SK-N-SH (cell line): ENCODE results near the gene IL16. TPM values are rescaled to one million over a fixed set of nuclear protein-coding genes. Genes with fewer than 3 reads are reported as not detected.

ENCODE experiments used
- CTCF ChIA-PET: fragments of 300-600, 350-600 bp; formaldehyde crosslinking; extraction: SDS; loops from one replicate; lab custom pipeline; 2021; lab: Yijun Ruan, JAX
- POLR2A ChIA-PET: fragments of 350-600 bp; sonication (Branson Sonifier 250); formaldehyde crosslinking; extraction: SDS; loops from one replicate; lab custom pipeline; 2020; ENCODE audit warnings: antibody characterized with exemption, inconsistent platforms; lab: Yijun Ruan, JAX
- DNase-seq: peaks from one replicate; pipeline ENCODE4 v3.0.0; 2012
- H2AFZ ChIP-seq: fragments of 200-600 bp; sonication (generic); 2 replicates; pipeline ENCODE4 v1.8.1; 2016; ENCODE audit warnings: antibody characterized with exemption, mild to moderate bottlenecking, low read depth
- H3F3A ChIP-seq: fragments of 200-600 bp; sonication (generic); replicated peaks from 2 replicates; pipeline ENCODE3; 2016; ENCODE audit warnings: antibody characterized with exemption, mild to moderate bottlenecking; ENCODE audit not compliant: insufficient read depth
- H3K27ac ChIP-seq, 2 experiments: fragments of 200-500 bp in 1 of 2; fragments of 200-600 bp in 1 of 2; sonication (Bioruptor generic) in 1 of 2; sonication (generic), shearing (Covaris generic) in 1 of 2; 2 replicates each; pipeline versions ENCODE4 v1.5.1 to v1.6.1; 2014 to 2016; ENCODE audit warnings: low read depth in 2 of 2, inconsistent platforms in 1 of 2, low read length in 1 of 2, mild to moderate bottlenecking in 1 of 2, mixed read lengths in 1 of 2
- H3K27me3 ChIP-seq: fragments of 200-600 bp; sonication (generic), shearing (Covaris generic); 2 replicates; pipeline ENCODE4 v1.6.1; 2016; ENCODE audit warnings: mixed run types; ENCODE audit not compliant: insufficient read depth
- H3K36me3 ChIP-seq, 2 experiments: fragments of 200-500 bp in 1 of 2; fragments of 200-600 bp in 1 of 2; sonication (Bioruptor generic) in 1 of 2; sonication (generic) in 1 of 2; replicated peaks in 1 of 2; 2 replicates each; pipeline versions ENCODE3 to v1.5.1; 2014 to 2016; ENCODE audit warnings: low read length in 1 of 2, mild to moderate bottlenecking in 1 of 2; ENCODE audit not compliant: insufficient read depth in 2 of 2, control insufficient read depth in 1 of 2
- H3K4me1 ChIP-seq, 2 experiments: fragments of 200-500 bp in 1 of 2; fragments of 200-600 bp in 1 of 2; sonication (Bioruptor generic) in 1 of 2; sonication (generic), shearing (Covaris generic) in 1 of 2; 2 replicates each; pipeline versions ENCODE4 v1.5.1 to v1.6.1; 2014 to 2016; ENCODE audit warnings: low read depth in 1 of 2, low read length in 1 of 2, mixed run types in 1 of 2; ENCODE audit not compliant: insufficient read depth in 2 of 2, control insufficient read depth in 1 of 2
- H3K4me2 ChIP-seq: fragments of 200-600 bp; sonication (generic), shearing (Covaris generic); 2 replicates; pipeline ENCODE4 v1.6.1; 2017; ENCODE audit warnings: mixed run types
- H3K4me3 ChIP-seq, 2 experiments: fragments of 200-500 bp in 1 of 2; fragments of 200-600 bp in 1 of 2; sonication (Bioruptor generic) in 1 of 2; sonication (generic), shearing (Covaris generic) in 1 of 2; 2 replicates each; pipeline versions ENCODE4 v1.5.1 to v1.8.1; 2014 to 2016; ENCODE audit warnings: low read depth in 2 of 2, inconsistent platforms in 1 of 2, low read length in 1 of 2, mild to moderate bottlenecking in 1 of 2, mixed read lengths in 1 of 2, moderate library complexity in 1 of 2
- H3K79me2 ChIP-seq: fragments of 200-600 bp; sonication (generic); 2 replicates; pipeline ENCODE4 v1.8.1; 2017; ENCODE audit warnings: mild to moderate bottlenecking; ENCODE audit not compliant: insufficient read depth
- H3K9ac ChIP-seq: fragments of 200-600 bp; sonication (generic); 2 replicates; pipeline ENCODE4 v1.6.1; 2017; ENCODE audit warnings: mixed run types
- H3K9me2 ChIP-seq: fragments of 200-600 bp; sonication (generic); 2 replicates; pipeline ENCODE4 v1.6.1; 2017; ENCODE audit warnings: mixed run types
- H3K9me3 ChIP-seq: fragments of 200-600 bp; sonication (generic); 2 replicates; pipeline ENCODE4 v1.6.1; 2017; ENCODE audit warnings: mixed run types, mild to moderate bottlenecking, moderate library complexity
- H4K20me1 ChIP-seq: fragments of 200-600 bp; sonication (generic); 2 replicates; pipeline ENCODE4 v1.6.1; 2017; ENCODE audit warnings: mild to moderate bottlenecking, mixed run types; ENCODE audit not compliant: insufficient read depth
- ELF1 ChIP-seq: IDR thresholded peaks from 2 replicates; pipeline ENCODE4 v1.4.0; 2012
- EZH2phosphoT487 ChIP-seq: fragments of 200-600 bp; sonication (generic); IDR thresholded peaks from 2 replicates; pipeline ENCODE4 v1.6.1; 2017; ENCODE audit warnings: low read depth, mixed run types, mild to moderate bottlenecking, antibody characterized with exemption, moderate library complexity, borderline replicate concordance
- FOXJ3 ChIP-seq: sonication (generic); formaldehyde crosslinking; IDR thresholded peaks from 2 replicates; pipeline ENCODE4 v1.5.1; 2020; ENCODE audit warnings: mild to moderate bottlenecking, missing genetic modification reagents
- IRF3 ChIP-seq: fragments of 150-350 bp; IDR thresholded peaks from 2 replicates; pipeline ENCODE4 v1.6.1; 2016; ENCODE audit warnings: mild to moderate bottlenecking, low read depth, low read length
- MEF2A ChIP-seq: IDR thresholded peaks from 2 replicates; pipeline ENCODE4 v1.4.0; 2012; ENCODE audit warnings: low read depth, borderline replicate concordance
- MXI1 ChIP-seq: IDR thresholded peaks from 2 replicates; pipeline ENCODE4 v1.6.1; 2012; ENCODE audit warnings: mild to moderate bottlenecking, low read depth, low read length, improper control_type of control experiment
- RAD21 ChIP-seq: IDR thresholded peaks from 2 replicates; pipeline ENCODE4 v1.6.1; 2012; ENCODE audit warnings: mild to moderate bottlenecking, low read length
- RCOR1 ChIP-seq: fragments of 150-350 bp; IDR thresholded peaks from 2 replicates; pipeline ENCODE4 v1.6.1; 2017; ENCODE audit warnings: antibody characterized with exemption, low read length
- REST ChIP-seq: IDR thresholded peaks from 2 replicates; pipeline ENCODE4 v1.6.1; 2012; ENCODE audit warnings: mild to moderate bottlenecking, low read depth, low read length, moderate library complexity
- RFX5 ChIP-seq: IDR thresholded peaks from 2 replicates; pipeline ENCODE4 v1.6.1; 2012; ENCODE audit warnings: mild to moderate bottlenecking, improper control_type of control experiment, low read length
- TAF1 ChIP-seq: IDR thresholded peaks from 2 replicates; pipeline ENCODE4 v1.6.1; 2012; ENCODE audit warnings: low read depth, mild to moderate bottlenecking, low read length, moderate library complexity, borderline replicate concordance
- TCF12 ChIP-seq: IDR thresholded peaks from 2 replicates; pipeline ENCODE4 v1.4.0; 2012
- USF1 ChIP-seq: IDR thresholded peaks from 2 replicates; pipeline ENCODE4 v1.4.0; 2012; ENCODE audit warnings: low read depth, borderline replicate concordance
- YY1 ChIP-seq: IDR thresholded peaks from 2 replicates; pipeline ENCODE4 v1.4.0; 2012; ENCODE audit warnings: low read depth, mild to moderate bottlenecking
- ZBTB33 ChIP-seq: IDR thresholded peaks from 2 replicates; pipeline ENCODE4 v1.4.0; 2012; ENCODE audit warnings: low read depth, borderline replicate concordance
- WGBS: methylation state at CpG from one replicate; pipeline ENCODE4 v1.1.6; 2017; ENCODE audit warnings: low lambda C conversion rate; 5-methylcytosine and 5-hydroxymethylcytosine counted together
- polyA plus RNA-seq, 3 experiments: library from polyadenylated mRNA; depleted of rRNA; stranded (reverse); fragments of >200 nt; gene quantifications; 2 replicates each; pipeline ENCODE4 v1.2.3, GENCODE V29; 2012
- TF ChIP-seq, protein P1 (sequence below): IDR thresholded peaks from 2 replicates; pipeline ENCODE4 v1.4.0; 2012; ENCODE audit warnings: low read depth
- TF ChIP-seq, protein P2 (sequence below): IDR thresholded peaks from 2 replicates; pipeline ENCODE4; 2012

The IL16 gene
- polyA plus RNA-seq, 1 of the 3 experiments (the other 2 are of a cell fraction) = not detected

- Histone ChIP-seq H3K4me3 (no peak overlapping the region), H3K27ac (no peak overlapping the region), H3K36me3 (no peaks in the 10 kb centered on the region), H3K9me3 (no peaks in the 10 kb centered on the region), H4K20me1 (no peaks in the 10 kb centered on the region), H3K9me2 (no peaks in the 10 kb centered on the region), H2AFZ (no peak overlapping the region), H3F3A (no peaks in the 10 kb centered on the region), H3K4me2 (no peak overlapping the region), H3K27me3 (peaks cover 8% of the 10 kb centered on the region; the same call in 1 of the 2 replicates), H3K4me1 (peaks cover 8 to 11% of the 10 kb centered on the region in 2 experiments; a peak in 2 of 4 replicates), H3K79me2 (no peaks in the 10 kb centered on the region), H3K9ac (no peak overlapping the region)
- no peak for DNase-seq
- ChIA-PET CTCF (interaction anchor here (1.3 to 1.5 kb wide), 2 partner anchors 9 to 10 kb away, joined by 4 read pairs; no protein-coding TSS in a partner anchor), POLR2A (no interaction called here)
- TF ChIP-seq YY1 (no peak), MXI1 (no peak), TCF12 (no peak)
- WGBS = 82% methylated on average over 6 of the region's 6 CpGs
Observed at GRCh38 chr15:81302701-81303109, 106.0 kb downstream of the IL16 start.

DNA sequence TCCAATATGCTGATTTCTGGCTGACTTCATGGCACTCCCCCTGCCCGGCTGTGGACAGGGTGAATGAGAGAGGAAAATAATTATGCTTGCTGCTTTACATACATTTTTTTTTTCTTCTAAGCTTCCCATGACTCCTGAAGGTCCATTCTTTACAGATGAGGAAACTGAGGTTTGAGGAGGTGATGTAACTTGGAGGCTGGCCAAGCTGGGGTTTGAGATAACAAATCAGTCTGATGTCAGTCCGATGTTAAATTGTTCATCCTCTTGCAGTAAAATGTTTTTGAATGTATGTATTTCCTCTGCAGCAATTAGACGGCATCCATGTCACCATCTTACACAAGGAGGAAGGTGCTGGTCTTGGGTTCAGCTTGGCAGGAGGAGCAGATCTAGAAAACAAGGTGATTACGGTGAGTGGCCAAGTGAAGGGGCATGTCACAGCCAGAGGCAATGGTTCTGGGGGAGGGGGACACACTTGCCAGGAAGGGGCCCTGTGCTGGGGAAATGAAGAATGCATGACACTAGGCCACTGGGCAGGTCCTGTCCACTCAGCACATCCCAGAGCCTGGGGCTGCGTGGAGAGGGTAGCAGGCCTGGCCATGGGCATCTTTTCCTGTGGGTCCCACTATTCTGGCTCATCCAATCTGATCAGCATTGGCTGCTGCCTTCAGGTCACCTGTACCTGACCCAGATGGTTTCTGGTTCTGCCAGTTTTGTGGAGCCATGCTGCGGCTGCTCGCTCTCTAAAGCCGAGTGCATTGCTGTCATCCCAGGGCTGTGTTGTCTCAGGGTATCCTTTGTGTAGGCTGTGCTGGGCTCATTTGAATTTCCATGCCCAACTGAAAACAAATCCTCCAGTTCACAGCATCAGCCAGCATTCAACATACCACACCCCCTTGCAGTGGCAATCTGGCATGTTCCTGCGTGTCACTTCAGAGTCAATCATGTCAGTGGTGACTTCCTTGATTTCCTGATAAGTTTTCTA is 106.9 kb downstream of the IL16 start:
- H3K27ac ChIP-seq = no peak overlapping the region
- TF ChIP-seq USF1 = no peak
- no peak for TF ChIP-seq IRF3
- no peak for TF ChIP-seq FOXJ3 (CRISPR knock-in tag)
- TF ChIP-seq ELF1 = no peak
- TF ChIP-seq ZBTB33 = no peak
- TF ChIP-seq EZH2phosphoT487 = no peak
- no peak for TF ChIP-seq MEF2A
- TF ChIP-seq, protein P1, sequence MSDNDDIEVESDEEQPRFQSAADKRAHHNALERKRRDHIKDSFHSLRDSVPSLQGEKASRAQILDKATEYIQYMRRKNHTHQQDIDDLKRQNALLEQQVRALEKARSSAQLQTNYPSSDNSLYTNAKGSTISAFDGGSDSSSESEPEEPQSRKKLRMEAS = no peak
- TF ChIP-seq RFX5 = no peak
- TF ChIP-seq, protein P2, sequence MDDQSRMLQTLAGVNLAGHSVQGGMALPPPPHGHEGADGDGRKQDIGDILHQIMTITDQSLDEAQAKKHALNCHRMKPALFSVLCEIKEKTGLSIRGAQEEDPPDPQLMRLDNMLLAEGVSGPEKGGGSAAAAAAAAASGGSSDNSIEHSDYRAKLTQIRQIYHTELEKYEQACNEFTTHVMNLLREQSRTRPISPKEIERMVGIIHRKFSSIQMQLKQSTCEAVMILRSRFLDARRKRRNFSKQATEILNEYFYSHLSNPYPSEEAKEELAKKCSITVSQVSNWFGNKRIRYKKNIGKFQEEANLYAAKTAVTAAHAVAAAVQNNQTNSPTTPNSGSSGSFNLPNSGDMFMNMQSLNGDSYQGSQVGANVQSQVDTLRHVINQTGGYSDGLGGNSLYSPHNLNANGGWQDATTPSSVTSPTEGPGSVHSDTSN = no peak
- no peak for TF ChIP-seq RCOR1
- TF ChIP-seq TAF1 = no peak
- no peak for TF ChIP-seq REST
- no peak for TF ChIP-seq RAD21

More for the DNA sequence above, 106.9 kb downstream of the IL16 start:
- no peaks in the 10 kb centered on the region for H3K36me3 ChIP-seq
- no peaks in the 10 kb centered on the region for H3K9me2 ChIP-seq
- 57% methylated on average over 6 of the region's 9 CpGs for WGBS
- no peak overlapping the region for H2AFZ ChIP-seq
- no peak for DNase-seq
- H3K4me1 ChIP-seq = peaks cover 8 to 11% of the 10 kb centered on the region in 2 experiments; a peak in 2 of 4 replicates
- peaks cover 7% of the 10 kb centered on the region; the same call in 1 of the 2 replicates for H3K27me3 ChIP-seq
- H3K4me3 ChIP-seq = no peak overlapping the region
- H3F3A ChIP-seq = no peaks in the 10 kb centered on the region
- no peaks in the 10 kb centered on the region for H3K79me2 ChIP-seq
- H4K20me1 ChIP-seq = no peaks in the 10 kb centered on the region
- no peak overlapping the region for H3K9ac ChIP-seq
- H3K4me2 ChIP-seq = no peak overlapping the region
- CTCF ChIA-PET = no interaction called here
- POLR2A ChIA-PET = no interaction called here
- H3K9me3 ChIP-seq = no peaks in the 10 kb centered on the region
